GM12878 (cell line): ENCODE data around the gene MBOAT7. TPM values are rescaled to one million over a fixed set of nuclear protein-coding genes. Genes with fewer than 3 reads are reported as not detected.

Experiments
- CEBPB ChIP-seq, 2 experiments: fragments of 150-350 bp in 1 of 2; IDR thresholded peaks; 2 replicates each; pipeline ENCODE4 v1.6.1; 2012 to 2014; ENCODE audit warnings: low read depth in 2 of 2, low read length in 2 of 2, borderline replicate concordance in 1 of 2, inconsistent platforms in 1 of 2
- CREB1 ChIP-seq: IDR thresholded peaks from 2 replicates; pipeline ENCODE4 v1.6.1; 2012; ENCODE audit warnings: low read depth, mild to moderate bottlenecking, inconsistent platforms
- E2F8 ChIP-seq: fragments of 450-650 bp; IDR thresholded peaks from 2 replicates; pipeline ENCODE4 v1.6.1; 2018; ENCODE audit warnings: mild to moderate bottlenecking, low read depth, moderate library complexity; ENCODE audit not compliant: partially characterized antibody
- E4F1 ChIP-seq: fragments of 450-650 bp; IDR thresholded peaks from 2 replicates; pipeline ENCODE4 v1.6.1; 2018; ENCODE audit warnings: borderline replicate concordance, mild to moderate bottlenecking; ENCODE audit not compliant: partially characterized antibody
- GABPA ChIP-seq: IDR thresholded peaks from 2 replicates; pipeline ENCODE4 v1.6.1; 2014; ENCODE audit warnings: antibody characterized with exemption, low read depth, mild to moderate bottlenecking, inconsistent platforms
- MLLT1 ChIP-seq: fragments of 450-650 bp; IDR thresholded peaks from 2 replicates; pipeline ENCODE4 v1.6.1; 2016; ENCODE audit warnings: mild to moderate bottlenecking
- NFIC ChIP-seq: IDR thresholded peaks from 2 replicates; pipeline ENCODE4 v1.6.1; 2012; ENCODE audit warnings: low read depth, mild to moderate bottlenecking, inconsistent platforms, low read length, moderate library complexity
- NFXL1 ChIP-seq: fragments of 450-650 bp; IDR thresholded peaks from 2 replicates; pipeline ENCODE4 v1.6.1; 2017; ENCODE audit warnings: antibody characterized with exemption, mild to moderate bottlenecking, borderline replicate concordance
- NKRF ChIP-seq: fragments of 450-650 bp; conservative IDR thresholded peaks from 2 replicates; pipeline ENCODE4 v1.6.1; 2017; ENCODE audit warnings: mild to moderate bottlenecking, moderate library complexity
- RBBP5 ChIP-seq: fragments of 200-600 bp; sonication (generic); conservative IDR thresholded peaks from 2 replicates; pipeline ENCODE4 v1.6.1; 2016
- RCOR1 ChIP-seq: conservative IDR thresholded peaks from 2 replicates; pipeline ENCODE4 v1.6.1; 2012; ENCODE audit warnings: low read depth, low read length, improper control_type of control experiment
- SIX5 ChIP-seq: IDR thresholded peaks from 2 replicates; pipeline ENCODE4 v1.6.1; 2011; ENCODE audit warnings: mild to moderate bottlenecking, low read depth, low read length, moderate library complexity; ENCODE audit not compliant: severe bottlenecking
- SMC3 ChIP-seq: IDR thresholded peaks from 2 replicates; pipeline ENCODE4 v1.6.1; 2011; ENCODE audit warnings: low read length, improper control_type of control experiment, borderline replicate concordance
- SREBF1 ChIP-seq: IDR thresholded peaks from 2 replicates; pipeline ENCODE4 v1.6.1; 2012; ENCODE audit warnings: mild to moderate bottlenecking, low read length
- TARDBP ChIP-seq: IDR thresholded peaks from 2 replicates; pipeline ENCODE4 v1.6.1; 2016; ENCODE audit warnings: borderline replicate concordance
- TCF7 ChIP-seq: IDR thresholded peaks from 2 replicates; pipeline ENCODE4 v1.6.1; 2014; ENCODE audit warnings: antibody characterized with exemption, borderline replicate concordance
- USF1 ChIP-seq: IDR thresholded peaks from 2 replicates; pipeline ENCODE4 v1.6.1; 2011; ENCODE audit warnings: borderline replicate concordance, low read depth, mild to moderate bottlenecking, moderate library complexity, mixed read lengths, low read length; ENCODE audit not compliant: insufficient read depth; ENCODE audit errors: extremely low read length
- ZSCAN29 ChIP-seq: fragments of 450-650 bp; IDR thresholded peaks from 2 replicates; pipeline ENCODE4 v1.6.1; 2017; ENCODE audit warnings: mild to moderate bottlenecking, moderate library complexity
- polyA plus RNA-seq, 11 experiments: library from polyadenylated mRNA; depleted of rRNA in 4 of 11; unstranded in 6 of 11; stranded (reverse) in 5 of 11; fragments of >200 nt; fragmentation: Nextera tagmentation in 4 of 11; fragmentation: Illumina TruSeq in 1 of 11; extraction: Ambion mirVana in 4 of 11; extraction: Trizol in 1 of 11; gene quantifications; 1 replicate in 1 of 11; 2 replicates in 10 of 11; pipeline versions ENCODE4 v1.2.1 to v1.2.3, GENCODE V29; 2011 to 2016; ENCODE audit warnings: inconsistent platforms in 2 of 11, missing spikeins in 2 of 11, low read depth in 1 of 11
- total RNA-seq, 4 experiments: library from RNA; depleted of rRNA in 3 of 4; stranded (reverse); fragments of >200 nt in 3 of 4; fragmentation: Illumina TruSeq in 1 of 4; extraction: Trizol in 1 of 4; gene quantifications; 2 replicates each; pipeline versions ENCODE4 v1.2.1 to v1.2.3, GENCODE V29; 2013 to 2021

Gene MBOAT7
- total and polyA plus RNA-seq, 10 of the 15 experiments (the other 5 are each of a cell fraction or from before 2014, with no cell fraction given), result 0.69 to 44.5 (median 21.7) TPM

GRCh38 chr19:54159352-54160181 is 29.8 kb downstream of the MBOAT7 start, which contains the start of gene LENG1 (continued):
- TF ChIP-seq E4F1, result peak; percentile 91
- TF ChIP-seq GABPA, result peak; percentile 82
- TF ChIP-seq RBBP5, result no peak
- no peak for TF ChIP-seq NFXL1
- TF ChIP-seq E2F8, result peak; percentile 27
- TF ChIP-seq TARDBP, result no peak
- peak; percentile 72; the same call in 1 of the 2 replicates for TF ChIP-seq SREBF1
- peak; percentile 99 for TF ChIP-seq NKRF
- no peak for TF ChIP-seq RCOR1
- no peak for TF ChIP-seq TCF7
- peak; percentile 32 for TF ChIP-seq SIX5
- TF ChIP-seq CREB1, result peak; percentile 90
- TF ChIP-seq MLLT1, result no peak
- no peak for TF ChIP-seq CEBPB (IDR thresholded peaks at IDR 0.05; ENCODE audit: borderline replicate concordance in 1 of 2, low read depth in 2 of 2, low read length in 2 of 2)
- TF ChIP-seq SMC3, result no peak
- TF ChIP-seq ZSCAN29, result no peak
- TF ChIP-seq NFIC, result no peak
- TF ChIP-seq USF1, result no peak
